Bronchial epithelial cell (primary cell): Measurements from ENCODE around the gene HDHD5. TPM values are rescaled to one million over a fixed set of nuclear protein-coding genes. Genes with fewer than 3 reads are reported as not detected.

ENCODE experiments used
- DNase-seq: peaks from one replicate; pipeline ENCODE4 v3.0.0-alpha.2; 2010; ENCODE audit warnings: low read depth
- FAIRE-seq: peaks from 2 replicates; lab custom pipeline; 2011; peaks lifted over from hg19 to GRCh38; lab: Jason Lieb, UNC
- H3K27me3 ChIP-seq: 2 replicates; pipeline ENCODE4 v1.5.1; 2011; ENCODE audit warnings: low read length; ENCODE audit not compliant: control insufficient read depth, insufficient read depth
- H3K36me3 ChIP-seq: 2 replicates; pipeline ENCODE4 v1.5.1; 2011; ENCODE audit warnings: low read length; ENCODE audit not compliant: control insufficient read depth, insufficient read depth
- H3K4me3 ChIP-seq: 2 replicates; pipeline ENCODE4 v1.5.1; 2011; ENCODE audit warnings: mild to moderate bottlenecking, low read depth, low read length, control low read depth
- CTCF ChIP-seq: IDR thresholded peaks from 2 replicates; pipeline ENCODE4 v1.5.1; 2011; ENCODE audit warnings: mild to moderate bottlenecking, moderate library complexity, low read length, control low read depth, inconsistent platforms; ENCODE audit not compliant: insufficient read depth, severe bottlenecking
- total RNA-seq: library from RNA; depleted of rRNA; stranded (reverse); fragments of >200 nt; gene quantifications from 2 replicates; pipeline ENCODE4 v1.2.1, GENCODE V29; 2014

The HDHD5 gene
- total RNA-seq, 1 donor from 2014 or later = 50.5 TPM

- no peak for FAIRE-seq
- Histone ChIP-seq H3K4me3 (no peak overlapping the region), H3K27me3 (no peaks in the 10 kb centered on the region), H3K36me3 (no peaks in the 10 kb centered on the region)
- DNase-seq = no peak
- no peak for TF ChIP-seq CTCF
Observed at GRCh38 chr22:17194213-17194612, 35.1 kb upstream of the HDHD5 start.

GRCh38 chr22:17192186-17192585 is 33.1 kb upstream of the HDHD5 start:
- no peak for FAIRE-seq
- DNase-seq = no peak
- no peak for TF ChIP-seq CTCF
- Histone ChIP-seq H3K36me3 (no peaks in the 10 kb centered on the region), H3K4me3 (no peak overlapping the region), H3K27me3 (no peaks in the 10 kb centered on the region)

- no peaks in the 10 kb centered on the region for H3K27me3 ChIP-seq
- no peak overlapping the region for H3K4me3 ChIP-seq
- TF ChIP-seq CTCF = no peak
- DNase-seq (no peak), FAIRE-seq (peak; percentile 62)
- no peaks in the 10 kb centered on the region for H3K36me3 ChIP-seq
Observed at GRCh38 chr22:17191163-17191784, 32.2 kb upstream of the HDHD5 start.

GRCh38 chr22:17190702-17191101 is 31.6 kb upstream of the HDHD5 start:
- DNase-seq = no peak
- no peak overlapping the region for H3K4me3 ChIP-seq
- FAIRE-seq = no peak
- H3K27me3 ChIP-seq = no peaks in the 10 kb centered on the region
- H3K36me3 ChIP-seq = no peaks in the 10 kb centered on the region
- no peak for TF ChIP-seq CTCF

- FAIRE-seq = no peak
- no peak for TF ChIP-seq CTCF
- Histone ChIP-seq H3K36me3 (no peaks in the 10 kb centered on the region), H3K4me3 (no peak overlapping the region), H3K27me3 (no peaks in the 10 kb centered on the region)
- no peak for DNase-seq
Observed at GRCh38 chr22:17176715-17177114, 17.6 kb upstream of the HDHD5 start.
